Ovary (tissue), 10 donors: ENCODE data around the gene ZNF501. TPM values are rescaled to one million over a fixed set of nuclear protein-coding genes. Genes with fewer than 3 reads are reported as not detected.

Source experiments
- DNase-seq, 5 donors: peaks; one replicate each; pipeline ENCODE4 v3.0.0-alpha.2; 2019 to 2020
- H3K27ac ChIP-seq, 2 donors: fragments of 200-600 bp; one replicate each; pipeline versions ENCODE4 v1.5.1 to v1.8.0; 2019 to 2022
- H3K27me3 ChIP-seq: fragments of 200-600 bp; one replicate; pipeline ENCODE4 v1.8.0; 2022
- H3K36me3 ChIP-seq: fragments of 200-600 bp; sonication (generic); one replicate; pipeline ENCODE4 v1.5.1; 2019
- H3K4me1 ChIP-seq: one replicate; pipeline ENCODE4 v1.8.1; 2013; ENCODE audit warnings: mild to moderate bottlenecking, moderate library complexity; ENCODE audit not compliant: insufficient read depth
- H3K4me3 ChIP-seq: fragments of 200-600 bp; sonication (generic); one replicate; pipeline ENCODE4 v1.5.1; 2017
- H3K9me3 ChIP-seq, 2 donors: fragments of 200-600 bp in 1 of 2; sonication (generic) in 1 of 2; one replicate each; pipeline versions ENCODE4 v1.5.1 to v1.8.1; 2013 to 2019; ENCODE audit warnings: mild to moderate bottlenecking in 1 of 2, moderate library complexity in 1 of 2
- EP300 ChIP-seq: sonication (generic); formaldehyde crosslinking; IDR thresholded peaks from one replicate; pipeline ENCODE4 v1.6.1; 2017; ENCODE audit warnings: antibody characterized with exemption
- POLR2A ChIP-seq: fragments of 450-650 bp; IDR thresholded peaks from one replicate; pipeline ENCODE4 v1.6.1; 2017; ENCODE audit warnings: antibody characterized with exemption, mild to moderate bottlenecking, moderate library complexity
- WGBS, 3 donors: extraction: QIAGEN DNeasy Blood & Tissue Kit in 1 of 3; methylation state at CpG; one replicate each; pipeline versions ENCODE4 v1.1.5 to v1.1.7; 2013 to 2017; 5-methylcytosine and 5-hydroxymethylcytosine counted together
- intact Hi-C, 4 donors: fragments of 100-400 bp; cut with DNase I; formaldehyde crosslinking; loops; one replicate each; pipeline versions ENCODE4 v1.11.0 to v1.15.1; 2022 to 2023
- long read RNA-seq, 3 donors: library from polyadenylated mRNA in 2 of 3; unstranded in 2 of 3; transcript quantifications; one replicate each; pipeline ENCODE4 v2.0.0 and lab custom pipeline, GENCODE V29; 2021 to 2026
- polyA plus RNA-seq, 2 donors: library from polyadenylated mRNA; stranded (reverse); fragments of 200-250 nt in 1 of 2; fragments of 350-450 nt in 1 of 2; fragmentation: Illumina TruSeq in 1 of 2; extraction: RNeasy Lipid Tissue Mini Kit (QIAGEN cat#74804) in 1 of 2; gene quantifications; one replicate each; pipeline ENCODE4 v1.2.3, GENCODE V29; 2013 to 2014
- total RNA-seq, 7 donors: library from RNA; depleted of rRNA in 2 of 7; stranded (reverse); fragments of >200 nt in 2 of 7; fragmentation: NEBNext Ultra II Directional in 3 of 7; extraction: Animal tissue kit (Norgen Biotek cat#: 25700) in 3 of 7; gene quantifications; one replicate each; pipeline versions ENCODE4 v1.1.0 to v1.2.4, GENCODE V29; 2016 to 2023
- TF ChIP-seq, protein P1 (sequence below), 3 donors: fragments of 450-650 bp in 2 of 3; fragments of 200-600 bp in 1 of 3; IDR thresholded peaks; one replicate each; pipeline versions ENCODE4 v1.5.1 to v1.8.0; 2016 to 2022; ENCODE audit warnings: antibody characterized with exemption in 3 of 3, mild to moderate bottlenecking in 1 of 3
- donor health status: DM: no; HTN: no; CAD: no; lungs with moderate emphysema.
- donor health status: DM: no; HTN: no; CAD: no.
- donor health status: Bipolar disorder and iron deficiency.
- donor health status: DM: yes; HTN: yes; CAD: no.
- donor health status: DM: no; HTN: no; CAD: no.
- donor health status: DM: yes; HTN: yes; CAD: no.

The ZNF501 gene
- total RNA-seq (1 to 10 TPM; 2.0 to 9.0 (median 5.8) TPM), polyA plus RNA-seq (1 to 10 TPM; 3.3 to 3.4 TPM)
- long read RNA-seq, donor 1, partial matches to known transcripts, result 0 of 9 reads
- long read RNA-seq, donor 1, other reads (novel, unspliced or antisense), result 6 of 9 reads
- long read RNA-seq, donor 2, partial matches to known transcripts, result 0 of 3 reads
- long read RNA-seq, donor 2, other reads (novel, unspliced or antisense), result 0 of 3 reads
- long read RNA-seq, donor 3, transcript ZNF501-201 (3 exons, 3,099 nt), result major isoform, 5 of 12 reads
- long read RNA-seq, donor 3, partial matches to known transcripts, result 0 of 12 reads
- long read RNA-seq, donor 3, other reads (novel, unspliced or antisense), result 3 of 12 reads

DNA sequence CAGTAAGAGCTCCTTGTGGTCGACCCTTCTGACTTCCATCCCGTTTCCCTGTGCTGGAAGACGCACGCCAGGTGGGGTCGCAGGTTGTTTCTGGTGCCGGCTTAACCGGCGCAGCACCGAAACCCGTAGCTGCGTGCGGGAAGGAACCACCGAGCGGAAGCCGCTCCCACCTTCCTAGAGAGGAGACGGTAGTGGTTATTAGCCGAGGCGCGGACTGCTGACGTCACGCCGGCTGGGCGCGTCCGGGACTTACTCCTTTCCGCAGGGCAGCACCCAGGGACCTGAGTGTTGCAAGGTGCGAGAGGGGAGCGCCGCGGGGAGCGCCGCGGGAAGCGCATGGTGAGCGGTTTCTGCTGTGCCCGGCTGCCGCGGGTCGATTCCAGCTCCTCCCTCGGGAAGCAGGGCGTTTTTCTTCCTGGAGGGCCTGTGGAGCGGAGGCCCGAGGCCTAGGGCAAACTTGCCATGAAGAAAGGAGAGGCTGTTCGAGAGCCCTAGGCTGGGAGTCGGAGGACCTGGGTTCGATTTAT is at the start of gene ZNF501:
ZNF501 (plus strand) TSS at position 252 of the 527 bp plus-strand sequence. CDS start 4,787 bp downstream, outside the sequence.
- H3K27me3 ChIP-seq, result no peaks in the 10 kb centered on the region
- WGBS, 3 donors, result 0 to 1% (median 1%) methylated on average over 45 to 46 of the region's 46 CpGs
- H3K9me3 ChIP-seq, result peaks cover 9 to 31% of the 10 kb centered on the region in 2 donors
- peak within 1 kb of the TSS; percentile 59 for H3K4me3 ChIP-seq
- TF ChIP-seq POLR2A (peak; percentile 43), EP300 (no peak)
- TF ChIP-seq, protein P1, sequence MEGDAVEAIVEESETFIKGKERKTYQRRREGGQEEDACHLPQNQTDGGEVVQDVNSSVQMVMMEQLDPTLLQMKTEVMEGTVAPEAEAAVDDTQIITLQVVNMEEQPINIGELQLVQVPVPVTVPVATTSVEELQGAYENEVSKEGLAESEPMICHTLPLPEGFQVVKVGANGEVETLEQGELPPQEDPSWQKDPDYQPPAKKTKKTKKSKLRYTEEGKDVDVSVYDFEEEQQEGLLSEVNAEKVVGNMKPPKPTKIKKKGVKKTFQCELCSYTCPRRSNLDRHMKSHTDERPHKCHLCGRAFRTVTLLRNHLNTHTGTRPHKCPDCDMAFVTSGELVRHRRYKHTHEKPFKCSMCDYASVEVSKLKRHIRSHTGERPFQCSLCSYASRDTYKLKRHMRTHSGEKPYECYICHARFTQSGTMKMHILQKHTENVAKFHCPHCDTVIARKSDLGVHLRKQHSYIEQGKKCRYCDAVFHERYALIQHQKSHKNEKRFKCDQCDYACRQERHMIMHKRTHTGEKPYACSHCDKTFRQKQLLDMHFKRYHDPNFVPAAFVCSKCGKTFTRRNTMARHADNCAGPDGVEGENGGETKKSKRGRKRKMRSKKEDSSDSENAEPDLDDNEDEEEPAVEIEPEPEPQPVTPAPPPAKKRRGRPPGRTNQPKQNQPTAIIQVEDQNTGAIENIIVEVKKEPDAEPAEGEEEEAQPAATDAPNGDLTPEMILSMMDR (IDR thresholded peaks at IDR 0.05), result no peak
- H3K27ac ChIP-seq, result no peak within 1 kb of the TSS
- no peaks in the 10 kb centered on the region for H3K36me3 ChIP-seq
- no peaks in the 10 kb centered on the region for H3K4me1 ChIP-seq
- intact Hi-C loops, result no loop called here
- DNase-seq, result peak; percentile 88 to 92 (median 92)

DNA sequence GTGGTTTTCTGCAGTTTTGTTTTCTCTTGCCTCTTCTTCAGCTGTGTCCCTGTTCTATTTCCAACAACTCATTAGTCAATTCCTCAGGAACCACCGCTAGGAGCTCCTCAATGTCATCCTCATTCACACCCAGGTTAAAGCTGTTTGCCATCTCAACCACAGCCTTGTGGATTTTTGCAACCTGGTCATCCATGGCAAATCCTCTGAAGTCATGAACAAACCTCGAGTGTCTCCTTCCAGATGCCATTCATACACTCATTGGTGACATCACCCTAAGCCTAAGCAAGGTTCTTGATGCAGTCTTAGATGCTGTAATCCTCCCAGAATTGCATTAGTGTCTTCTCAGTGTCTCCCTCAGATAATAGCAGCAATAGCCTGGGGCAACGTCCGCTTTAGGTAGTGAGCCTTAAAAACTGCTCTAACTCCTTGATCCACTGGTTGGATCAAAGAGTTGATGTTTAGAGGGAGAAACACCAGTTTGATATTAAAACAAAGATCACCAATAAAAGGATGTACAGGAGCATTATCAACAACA is 48.4 kb upstream of the ZNF501 start:
- TF ChIP-seq, protein P1 (IDR thresholded peaks at IDR 0.05), result no peak
- H3K9me3 ChIP-seq, result peaks cover 0 to 7% of the 10 kb centered on the region in 2 donors
- 98% methylated on average over 4 of the region's 4 CpGs for WGBS, 3 donors
- H3K4me1 ChIP-seq, result peaks cover 5% of the 10 kb centered on the region
- H3K27ac ChIP-seq, result no peak overlapping the region
- intact Hi-C loops, result no loop called here
- H3K36me3 ChIP-seq, result no peaks in the 10 kb centered on the region
- H3K27me3 ChIP-seq, result no peaks in the 10 kb centered on the region
- no peak for DNase-seq
- no peak overlapping the region for H3K4me3 ChIP-seq

DNA sequence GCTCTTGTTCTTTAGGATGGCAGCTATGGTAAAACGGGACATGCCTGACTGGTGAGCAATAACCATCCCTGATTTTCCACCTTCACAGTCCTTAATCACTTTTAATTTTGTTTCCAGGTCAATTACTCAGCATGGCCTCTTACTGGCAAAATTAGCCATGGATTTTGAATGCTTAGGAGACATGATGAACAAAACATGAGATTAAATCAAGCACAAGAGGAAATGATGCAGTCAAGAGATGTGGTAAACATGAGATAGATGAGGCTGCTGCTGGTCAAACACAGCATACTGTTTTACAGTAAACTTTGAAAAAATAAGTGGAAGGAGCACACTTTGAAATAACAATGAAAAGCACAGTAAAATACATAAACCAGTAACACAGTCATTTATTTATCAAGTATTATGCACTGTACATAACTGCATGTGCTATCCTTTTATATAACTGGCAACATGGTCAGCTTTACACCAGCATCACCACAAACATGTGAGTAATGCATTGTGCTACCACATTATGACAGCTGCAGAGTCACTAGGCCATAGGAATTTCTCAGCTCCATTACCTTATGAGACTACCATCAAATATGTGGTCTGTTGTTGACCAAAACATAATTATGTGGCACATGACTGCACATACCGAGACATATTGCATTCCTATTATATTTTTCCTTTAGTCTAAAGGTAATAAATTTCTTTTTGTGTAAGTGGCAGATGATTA is 47.1 kb upstream of the ZNF501 start:
- DNase-seq, result no peak
- TF ChIP-seq POLR2A (no peak), EP300 (no peak)
- TF ChIP-seq, protein P1 (IDR thresholded peaks at IDR 0.05), result no peak
- 94 to 96% (median 94%) methylated on average over 2 of the region's 2 CpGs for WGBS, 3 donors
- peaks cover 0 to 7% of the 10 kb centered on the region in 2 donors for H3K9me3 ChIP-seq
- H3K4me3 ChIP-seq, result no peak overlapping the region
- H3K36me3 ChIP-seq, result no peaks in the 10 kb centered on the region
- H3K27ac ChIP-seq, result no peak overlapping the region
- H3K27me3 ChIP-seq, result no peaks in the 10 kb centered on the region
- peaks cover 5% of the 10 kb centered on the region for H3K4me1 ChIP-seq
- intact Hi-C loops, result no loop called here

DNA sequence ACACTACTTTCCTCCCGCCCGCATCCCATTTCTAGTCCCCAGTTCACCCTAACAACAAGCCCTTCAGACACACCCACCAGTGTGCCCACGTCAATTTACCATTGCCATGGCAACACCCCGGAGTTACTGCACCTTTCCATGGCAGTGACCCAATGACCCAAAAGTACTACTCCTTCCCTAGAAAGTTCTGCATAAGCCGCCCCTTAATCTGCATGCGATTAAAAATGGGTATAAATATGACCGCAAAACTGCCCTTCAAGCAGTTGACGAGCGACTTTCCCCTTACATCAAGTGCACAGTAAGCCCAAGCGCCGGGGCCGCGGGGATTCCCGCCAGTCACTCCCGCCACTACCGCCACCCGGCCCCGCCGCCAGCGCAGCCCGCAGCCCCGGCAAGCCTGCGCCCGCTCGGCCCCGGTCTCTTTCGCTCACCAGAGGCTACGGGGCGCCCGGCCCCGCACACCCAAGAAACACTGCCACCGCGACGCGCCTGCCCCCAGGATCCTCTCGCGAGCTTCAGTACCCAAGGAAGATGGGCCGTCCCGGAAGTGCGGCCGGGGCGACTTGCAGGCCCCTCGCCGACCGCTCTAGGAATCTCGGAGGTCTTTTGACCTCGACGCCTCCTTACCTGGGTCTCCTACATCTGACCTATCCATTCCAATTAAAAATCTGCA is 44.2 kb upstream of the ZNF501 start:
- Histone ChIP-seq H3K9me3 (peaks cover 0 to 7% of the 10 kb centered on the region in 2 donors), H3K27me3 (no peaks in the 10 kb centered on the region), H3K4me1 (peaks cover 5% of the 10 kb centered on the region), H3K36me3 (no peaks in the 10 kb centered on the region), H3K4me3 (peak overlapping the region; percentile 67), H3K27ac (no peak overlapping the region)
- intact Hi-C loops, result no loop called here
- WGBS, 3 donors, result 1 to 2% (median 2%) methylated on average over 48 of the region's 48 CpGs
- peak; percentile 59 to 78 (median 71) for DNase-seq
- no peak for TF ChIP-seq EP300
- TF ChIP-seq, protein P1 (IDR thresholded peaks at IDR 0.05), result no peak
- TF ChIP-seq POLR2A, result no peak
